ENCODE measurements around the gene ZFR.

- TF ChIP-seq ARNTL (CRISPR knock-in tag; IDR thresholded peaks at IDR 0.05; ENCODE audit: borderline replicate concordance, low read depth) (no peak), ZNF70 (CRISPR knock-in tag; IDR thresholded peaks at IDR 0.05) (no peak), PATZ1 (CRISPR knock-in tag; IDR thresholded peaks at IDR 0.05; ENCODE audit: borderline replicate concordance) (no peak), ZFP30 (CRISPR knock-in tag; IDR thresholded peaks at IDR 0.05) (no peak), ZNF565 (CRISPR knock-in tag; conservative IDR thresholded peaks at IDR 0.05; ENCODE audit: low read depth) (no peak), CSDC2 (CRISPR knock-in tag; IDR thresholded peaks at IDR 0.05) (no peak), RARB (CRISPR knock-in tag; IDR thresholded peaks at IDR 0.05) (no peak), ZNF8 (CRISPR knock-in tag; IDR thresholded peaks at IDR 0.05) (no peak), ZC3H10 (CRISPR knock-in tag; IDR thresholded peaks at IDR 0.05) (no peak), SNAI2 (CRISPR knock-in tag; IDR thresholded peaks at IDR 0.05) (no peak), OSR1 (CRISPR knock-in tag; IDR thresholded peaks at IDR 0.05) (no peak), ESRRG (CRISPR knock-in tag; IDR thresholded peaks at IDR 0.05) (no peak), CREB5 (CRISPR knock-in tag; IDR thresholded peaks at IDR 0.05; ENCODE audit: low read depth) (no peak)
These were observed 136.8 kb downstream of the ZFR start for GRCh38 chr5:32307769-32308194.
